Neural progenitor cell (in vitro differentiated cells): ENCODE results near the gene CPXM1. TPM values are rescaled to one million over a fixed set of nuclear protein-coding genes. Genes with fewer than 3 reads are reported as not detected.

Experiments
- DNase-seq: peaks from one replicate; pipeline ENCODE4 v3.0.0-alpha.2; 2016; ENCODE audit warnings: low spot score
- H2AFZ ChIP-seq: fragments of 200-600 bp; sonication (generic); replicated peaks from 2 replicates; pipeline ENCODE4 v1.6.1; 2016; ENCODE audit warnings: antibody characterized with exemption
- H3F3A ChIP-seq: fragments of 200-600 bp; sonication (generic); 2 replicates; pipeline ENCODE4 v1.6.1; 2016; ENCODE audit warnings: antibody characterized with exemption, low read depth
- H3K27ac ChIP-seq: fragments of 200-600 bp; sonication (generic); 2 replicates; pipeline ENCODE4 v1.5.1; 2016; ENCODE audit warnings: mild to moderate bottlenecking
- H3K27me3 ChIP-seq: fragments of 200-600 bp; sonication (generic); 2 replicates; pipeline ENCODE4 v1.6.1; 2016; ENCODE audit warnings: mild to moderate bottlenecking, moderate library complexity
- H3K36me3 ChIP-seq: fragments of 200-600 bp; sonication (generic); 2 replicates; pipeline ENCODE4 v1.5.1; 2016
- H3K4me1 ChIP-seq: fragments of 200-600 bp; sonication (generic); 2 replicates; pipeline ENCODE4 v1.6.1; 2016; ENCODE audit warnings: mixed run types
- H3K4me2 ChIP-seq: fragments of 200-600 bp; sonication (generic); 2 replicates; pipeline ENCODE4 v1.6.1; 2016
- H3K4me3 ChIP-seq: fragments of 200-600 bp; sonication (generic); 2 replicates; pipeline ENCODE4 v1.5.1; 2016
- H3K79me2 ChIP-seq: fragments of 200-600 bp; sonication (generic); 2 replicates; pipeline ENCODE4 v1.6.1; 2016; ENCODE audit warnings: low read depth
- H3K9ac ChIP-seq: fragments of 200-600 bp; sonication (generic); 2 replicates; pipeline ENCODE4 v1.6.1; 2016
- H3K9me3 ChIP-seq: fragments of 200-600 bp; sonication (generic); 2 replicates; pipeline ENCODE4 v1.5.1; 2016; ENCODE audit warnings: low read depth
- H4K20me1 ChIP-seq: fragments of 200-600 bp; sonication (generic); 2 replicates; pipeline ENCODE4 v1.6.1; 2016; ENCODE audit warnings: low read depth
- H3K27ac Mint-ChIP-seq: 3 replicates; pipeline ENCODE4 v1.8.0; 2021; ENCODE audit warnings: mixed read lengths
- H3K27me3 Mint-ChIP-seq: 2 replicates; pipeline ENCODE4 v1.8.0; 2022; ENCODE audit warnings: low read depth, mild to moderate bottlenecking, inconsistent platforms, moderate library complexity, mixed read lengths; ENCODE audit not compliant: insufficient read depth
- H3K36me3 Mint-ChIP-seq: 3 replicates; pipeline ENCODE4 v1.8.0; 2021; ENCODE audit warnings: mixed read lengths
- H3K4me1 Mint-ChIP-seq: 3 replicates; pipeline ENCODE4 v1.8.0; 2021; ENCODE audit warnings: mixed read lengths
- H3K4me3 Mint-ChIP-seq: 3 replicates; pipeline ENCODE4 v1.8.0; 2021; ENCODE audit warnings: mild to moderate bottlenecking, moderate library complexity, mixed read lengths
- H3K9me3 Mint-ChIP-seq: 3 replicates; pipeline ENCODE4 v1.8.0; 2020; ENCODE audit warnings: mixed read lengths
- CTCF ChIP-seq: fragments of 200-600 bp; sonication (generic); IDR thresholded peaks from 2 replicates; pipeline ENCODE4 v1.5.1; 2017; ENCODE audit warnings: antibody characterized with exemption, mild to moderate bottlenecking
- EZH2 ChIP-seq: fragments of 200-600 bp; sonication (generic); IDR thresholded peaks from 2 replicates; pipeline ENCODE4 v1.6.1; 2017; ENCODE audit warnings: antibody characterized with exemption, mild to moderate bottlenecking, moderate library complexity
- EZH2phosphoT487 ChIP-seq: fragments of 200-600 bp; sonication (generic); IDR thresholded peaks from 2 replicates; pipeline ENCODE4 v1.6.1; 2017; ENCODE audit warnings: antibody characterized with exemption
- total RNA-seq: library from RNA; depleted of rRNA; stranded (reverse); fragments of >200 nt; gene quantifications from 2 replicates; pipeline ENCODE4 v1.2.3, GENCODE V29; 2015; ENCODE audit warnings: low replicate concordance

CPXM1 gene
- total RNA-seq, 1 donor from 2014 or later: 76.3 TPM

DNA sequence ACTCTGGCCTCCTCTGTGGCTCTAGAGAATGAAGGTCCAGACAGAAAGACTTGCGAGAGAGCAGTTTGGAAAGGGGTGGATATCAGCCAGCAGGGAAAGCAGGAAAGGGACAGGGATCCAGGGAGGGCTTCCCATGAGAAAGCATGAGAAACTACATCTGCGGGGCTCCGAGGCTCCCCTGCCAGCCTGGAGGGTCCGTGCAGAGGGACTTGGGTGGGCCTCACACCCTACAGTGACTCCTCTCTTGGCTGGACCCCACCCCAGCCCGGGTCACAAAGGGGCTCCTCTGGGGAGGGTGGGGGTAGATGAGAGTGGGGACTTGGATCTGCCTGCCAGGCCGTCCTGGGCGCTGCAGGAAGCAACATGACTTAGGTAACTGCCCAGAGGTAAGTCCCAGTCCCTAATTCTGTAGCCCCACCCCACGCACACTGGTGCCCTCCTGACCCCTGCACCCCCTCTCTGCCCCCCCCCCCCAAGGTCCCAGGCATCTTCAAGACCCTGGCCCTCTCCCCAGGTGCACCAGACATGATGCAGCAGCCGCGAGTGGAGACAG lies 15.7 kb upstream of the CPXM1 start, which contains the start of gene TMEM239:
Gene TMEM239, plus strand, starts transcription at position 335 of the 553 bp plus-strand sequence. Its CDS starts 191 bp downstream, at position 526.
- H3K9ac ChIP-seq: no peak within 1 kb of the TSS
- no peak for DNase-seq
- H3K4me2 ChIP-seq: no peak within 1 kb of the TSS
- no peaks in the 10 kb centered on the region for H3K9me3 ChIP-seq
- Mint-ChIP-seq H3K27me3 (peaks cover 31% of the 10 kb centered on the region), H3K36me3 (no peaks in the 10 kb centered on the region), H3K4me1 (peaks cover 12% of the 10 kb centered on the region), H3K27ac (no peak within 1 kb of the TSS), H3K4me3 (no peak within 1 kb of the TSS), H3K9me3 (peaks cover 27% of the 10 kb centered on the region)
- no peak within 1 kb of the TSS for H2AFZ ChIP-seq
- no peak within 1 kb of the TSS for H3K4me3 ChIP-seq
- H3K36me3 ChIP-seq: no peaks in the 10 kb centered on the region
- H3K27me3 ChIP-seq: peaks cover 41% of the 10 kb centered on the region
- no peak within 1 kb of the TSS for H3K27ac ChIP-seq
- no peaks in the 10 kb centered on the region for H3K79me2 ChIP-seq
- peaks cover 11% of the 10 kb centered on the region for H3F3A ChIP-seq
- no peaks in the 10 kb centered on the region for H4K20me1 ChIP-seq
- H3K4me1 ChIP-seq: peaks cover 14% of the 10 kb centered on the region
- no peak for TF ChIP-seq EZH2phosphoT487
- no peak for TF ChIP-seq EZH2
- TF ChIP-seq CTCF: no peak

DNA sequence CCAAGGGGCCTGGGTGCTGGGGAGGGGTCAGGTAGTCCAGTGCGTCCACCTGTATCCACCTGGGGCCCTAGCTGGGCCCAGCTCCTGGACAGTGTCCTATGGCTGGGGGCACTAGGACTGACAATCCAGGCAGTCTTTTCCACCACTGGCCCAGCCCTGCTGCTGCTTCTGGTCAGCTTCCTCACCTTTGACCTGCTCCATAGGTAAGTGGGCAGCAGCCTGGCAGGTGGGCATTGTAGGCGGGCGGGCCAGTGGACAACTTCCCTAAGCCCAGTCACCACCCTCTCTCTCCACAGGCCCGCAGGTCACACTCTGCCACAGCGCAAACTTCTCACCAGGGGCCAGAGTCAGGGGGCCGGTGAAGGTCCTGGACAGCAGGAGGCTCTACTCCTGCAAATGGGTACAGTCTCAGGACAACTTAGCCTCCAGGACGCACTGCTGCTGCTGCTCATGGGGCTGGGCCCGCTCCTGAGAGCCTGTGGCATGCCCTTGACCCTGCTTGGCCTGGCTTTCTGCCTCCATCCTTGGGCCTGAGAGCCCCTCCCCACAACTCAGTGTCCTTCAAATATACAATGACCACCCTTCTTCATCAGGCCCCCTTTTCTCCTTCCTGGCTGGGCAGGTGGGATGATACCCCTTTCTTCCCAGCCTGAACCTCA lies 14.9 kb upstream of the CPXM1 start:
- peaks cover 8% of the 10 kb centered on the region for H3F3A ChIP-seq
- no peaks in the 10 kb centered on the region for H3K79me2 ChIP-seq
- peaks cover 38% of the 10 kb centered on the region for H3K27me3 ChIP-seq
- Mint-ChIP-seq H3K4me1 (peaks cover 10% of the 10 kb centered on the region), H3K27me3 (peaks cover 28% of the 10 kb centered on the region), H3K9me3 (peaks cover 30% of the 10 kb centered on the region), H3K36me3 (no peaks in the 10 kb centered on the region), H3K27ac (no peak overlapping the region), H3K4me3 (no peak overlapping the region)
- H3K4me1 ChIP-seq: peaks cover 9% of the 10 kb centered on the region
- H2AFZ ChIP-seq: no peak overlapping the region
- no peak overlapping the region for H3K9ac ChIP-seq
- H3K36me3 ChIP-seq: no peaks in the 10 kb centered on the region
- DNase-seq: no peak
- H3K4me2 ChIP-seq: no peak overlapping the region
- no peak overlapping the region for H3K4me3 ChIP-seq
- TF ChIP-seq EZH2 (no peak), CTCF (no peak), EZH2phosphoT487 (no peak)
- no peaks in the 10 kb centered on the region for H4K20me1 ChIP-seq
- no peaks in the 10 kb centered on the region for H3K9me3 ChIP-seq
- no peak overlapping the region for H3K27ac ChIP-seq

- no peak within 1 kb of the TSS for H3K9ac ChIP-seq
These were observed 14.2 kb upstream of the CPXM1 start, which contains the start of gene C20orf141 for GRCh38 chr20:2814587-2815051. C20orf141 (plus strand) TSS chr20:2814987; CDS start chr20:2815185, 198 bp downstream.

More at GRCh38 chr20:2814587-2815051, 14.2 kb upstream of the CPXM1 start, which contains the start of gene C20orf141:
- Histone ChIP-seq H3K36me3 (no peaks in the 10 kb centered on the region), H3K27me3 (peaks cover 30% of the 10 kb centered on the region), H4K20me1 (no peaks in the 10 kb centered on the region), H2AFZ (no peak within 1 kb of the TSS), H3F3A (peaks cover under 1% of the 10 kb centered on the region), H3K4me1 (peaks cover 3% of the 10 kb centered on the region), H3K4me2 (no peak within 1 kb of the TSS), H3K4me3 (no peak within 1 kb of the TSS), H3K27ac (no peak within 1 kb of the TSS), H3K79me2 (no peaks in the 10 kb centered on the region), H3K9me3 (no peaks in the 10 kb centered on the region)
- H3K9me3 Mint-ChIP-seq: peaks cover 25% of the 10 kb centered on the region
- H3K27me3 Mint-ChIP-seq: peaks cover 21% of the 10 kb centered on the region
- H3K36me3 Mint-ChIP-seq: no peaks in the 10 kb centered on the region
- TF ChIP-seq EZH2phosphoT487 (no peak), EZH2 (no peak), CTCF (no peak)
- DNase-seq: no peak
- H3K27ac Mint-ChIP-seq: no peak within 1 kb of the TSS
- peaks cover 4% of the 10 kb centered on the region for H3K4me1 Mint-ChIP-seq
- H3K4me3 Mint-ChIP-seq: no peak within 1 kb of the TSS
